PC-9 (cell line): Measurements from ENCODE around the gene SMARCAD1. TPM values are rescaled to one million over a fixed set of nuclear protein-coding genes. Genes with fewer than 3 reads are reported as not detected.

ENCODE experiments used
- BruUV-seq: library from RNA; stranded (reverse); fragments of 400-500 nt; replicated peaks from 2 replicates; lab custom pipeline; 2021; lab: Mats Ljungman, UMichigan
- CTCF ChIA-PET: fragments of 300-600 bp; sonication (Branson Sonifier 250); formaldehyde crosslinking; loops from one replicate; lab custom pipeline; 2022; ENCODE audit warnings: antibody characterized with exemption; lab: Charles Lee
- POLR2A ChIA-PET: fragments of 300-600 bp; sonication (Branson Sonifier 250); formaldehyde crosslinking; loops from one replicate; lab custom pipeline; 2022; ENCODE audit warnings: antibody characterized with exemption; ENCODE audit not compliant: unreplicated experiment; lab: Charles Lee
- DNase-seq, 2 experiments: peaks; one replicate each; pipeline versions ENCODE4 v3.0.0 to v3.0.0-alpha.2; 2015 to 2022; ENCODE audit warnings: mixed read lengths in 1 of 2
- H2AFZ ChIP-seq: fragments of 200-600 bp; sonication (generic); 2 replicates; pipeline ENCODE4 v1.8.1; 2017; ENCODE audit warnings: antibody characterized with exemption
- H3F3A ChIP-seq: fragments of 200-600 bp; sonication (generic); 2 replicates; pipeline ENCODE4 v1.8.1; 2017; ENCODE audit warnings: antibody characterized with exemption, mild to moderate bottlenecking, low read depth; ENCODE audit not compliant: insufficient read depth
- H3K27ac ChIP-seq: fragments of 200-600 bp; sonication (generic); 2 replicates; pipeline ENCODE4 v1.6.1; 2016; ENCODE audit warnings: mixed run types
- H3K27me3 ChIP-seq: fragments of 200-600 bp; sonication (generic); 2 replicates; pipeline ENCODE4 v1.6.1; 2016; ENCODE audit warnings: low read depth, mixed run types; ENCODE audit not compliant: insufficient read depth
- H3K36me3 ChIP-seq: fragments of 200-600 bp; sonication (generic); 2 replicates; pipeline ENCODE4 v1.6.1; 2016; ENCODE audit warnings: low read depth, mixed run types
- H3K4me1 ChIP-seq: fragments of 200-600 bp; sonication (generic); replicated peaks from 2 replicates; pipeline ENCODE4 v1.6.1; 2016; ENCODE audit warnings: mixed run types; ENCODE audit not compliant: insufficient read depth
- H3K4me2 ChIP-seq: fragments of 200-600 bp; sonication (generic); 2 replicates; pipeline ENCODE4 v1.6.1; 2017; ENCODE audit warnings: mixed run types
- H3K4me3 ChIP-seq: fragments of 200-600 bp; sonication (generic); 2 replicates; pipeline ENCODE4 v1.6.1; 2016; ENCODE audit warnings: mixed run types
- H3K79me2 ChIP-seq: fragments of 200-600 bp; sonication (generic); 2 replicates; pipeline ENCODE4 v1.6.1; 2017; ENCODE audit warnings: low read depth, mixed run types
- H3K9me2 ChIP-seq: fragments of 200-600 bp; sonication (generic); 2 replicates; pipeline ENCODE4 v1.8.1; 2017; ENCODE audit warnings: mild to moderate bottlenecking; ENCODE audit not compliant: insufficient read depth
- H3K9me3 ChIP-seq: fragments of 200-600 bp; sonication (generic); 2 replicates; pipeline ENCODE4 v1.8.1; 2016; ENCODE audit warnings: low read depth; ENCODE audit not compliant: insufficient read depth
- H4K20me1 ChIP-seq: fragments of 200-600 bp; sonication (generic); 2 replicates; pipeline ENCODE4 v1.8.1; 2017; ENCODE audit not compliant: insufficient read depth
- CTCF ChIP-seq: fragments of 200-600 bp; sonication (generic); conservative IDR thresholded peaks from 2 replicates; pipeline ENCODE4 v1.6.1; 2017; ENCODE audit warnings: mixed run types, antibody characterized with exemption, mild to moderate bottlenecking, moderate library complexity
- EZH2 ChIP-seq: fragments of 200-600 bp; sonication (generic); IDR thresholded peaks from 2 replicates; pipeline ENCODE4 v1.8.0; 2017; ENCODE audit warnings: antibody characterized with exemption, low read depth
- intact Hi-C: fragments of 100-400 bp; cut with micrococcal nuclease; formaldehyde crosslinking; loops from one replicate; pipeline ENCODE4 v1.10.0; 2022; ENCODE audit not compliant: unreplicated experiment
- total RNA-seq: library from RNA; stranded (reverse); gene quantifications from 2 replicates; pipeline ENCODE4 v1.2.3, GENCODE V29; 2021

Gene SMARCAD1
- total RNA-seq, 1 experiment from 2014 or later: 17.1 TPM

- TF ChIP-seq EZH2 (no peak), CTCF (no peak)
- Histone ChIP-seq H3K36me3 (no peaks in the 10 kb centered on the region), H3K27me3 (no peaks in the 10 kb centered on the region), H2AFZ (no peak overlapping the region), H4K20me1 (no peaks in the 10 kb centered on the region), H3K4me3 (no peak overlapping the region), H3K9me3 (no peaks in the 10 kb centered on the region), H3F3A (no peaks in the 10 kb centered on the region), H3K79me2 (no peaks in the 10 kb centered on the region), H3K9me2 (no peaks in the 10 kb centered on the region), H3K27ac (no peak overlapping the region), H3K4me2 (no peak overlapping the region), H3K4me1 (no peaks in the 10 kb centered on the region)
- intact Hi-C loops: no loop called here
- BruUV-seq: no TSS peak
- POLR2A ChIA-PET: no interaction called here
- no peak for DNase-seq
- CTCF ChIA-PET: no interaction called here
Observed at GRCh38 chr4:94169803-94170372, 37.8 kb upstream of the SMARCAD1 start.

GRCh38 chr4:94171616-94172015 lies 36.0 kb upstream of the SMARCAD1 start:
- no peak overlapping the region for H3K4me2 ChIP-seq
- H2AFZ ChIP-seq: no peak overlapping the region
- DNase-seq: no peak
- H3K9me3 ChIP-seq: no peaks in the 10 kb centered on the region
- H3F3A ChIP-seq: no peaks in the 10 kb centered on the region
- H3K9me2 ChIP-seq: no peaks in the 10 kb centered on the region
- CTCF ChIA-PET: no interaction called here
- no TSS peak for BruUV-seq
- H3K4me1 ChIP-seq: no peaks in the 10 kb centered on the region
- H4K20me1 ChIP-seq: no peaks in the 10 kb centered on the region
- intact Hi-C loops: no loop called here
- H3K27me3 ChIP-seq: no peaks in the 10 kb centered on the region
- H3K4me3 ChIP-seq: no peak overlapping the region
- POLR2A ChIA-PET: no interaction called here
- TF ChIP-seq CTCF: peak; percentile 59
- TF ChIP-seq EZH2: no peak
- H3K36me3 ChIP-seq: no peaks in the 10 kb centered on the region
- no peak overlapping the region for H3K27ac ChIP-seq
- H3K79me2 ChIP-seq: no peaks in the 10 kb centered on the region

GRCh38 chr4:94175553-94176261 lies 32.0 kb upstream of the SMARCAD1 start:
- intact Hi-C loops: no loop called here
- no peak overlapping the region for H2AFZ ChIP-seq
- H3K36me3 ChIP-seq: no peaks in the 10 kb centered on the region
- no peak for DNase-seq
- H3K27me3 ChIP-seq: no peaks in the 10 kb centered on the region
- H3F3A ChIP-seq: no peaks in the 10 kb centered on the region
- CTCF ChIA-PET: no interaction called here
- no peak overlapping the region for H3K27ac ChIP-seq
- H4K20me1 ChIP-seq: no peaks in the 10 kb centered on the region
- H3K4me1 ChIP-seq: no peaks in the 10 kb centered on the region
- TF ChIP-seq CTCF (no peak), EZH2 (no peak)
- BruUV-seq: no TSS peak
- POLR2A ChIA-PET: no interaction called here
- no peaks in the 10 kb centered on the region for H3K9me2 ChIP-seq
- H3K79me2 ChIP-seq: no peaks in the 10 kb centered on the region
- H3K4me2 ChIP-seq: no peak overlapping the region
- H3K9me3 ChIP-seq: no peaks in the 10 kb centered on the region
- no peak overlapping the region for H3K4me3 ChIP-seq
